ENCODE results near the gene COL9A2.

The COL9A2 gene

GRCh38 chr1:40313329-40313957 lies 3.6 kb downstream of the COL9A2 start:
- ATAC-seq: no peak
- TF ChIP-seq BACH2 (CRISPR knock-in tag; IDR thresholded peaks at IDR 0.05; ENCODE audit: borderline replicate concordance) (no peak), ZC3H10 (CRISPR knock-in tag; IDR thresholded peaks at IDR 0.05) (no peak), OSR1 (CRISPR knock-in tag; IDR thresholded peaks at IDR 0.05) (no peak), RARB (CRISPR knock-in tag; IDR thresholded peaks at IDR 0.05) (no peak), ZFP3 (CRISPR knock-in tag; IDR thresholded peaks at IDR 0.05) (no peak), ISL1 (CRISPR knock-in tag; IDR thresholded peaks at IDR 0.05) (no peak), TSHZ2 (CRISPR knock-in tag; IDR thresholded peaks at IDR 0.05) (no peak), CREB5 (CRISPR knock-in tag; IDR thresholded peaks at IDR 0.05; ENCODE audit: low read depth) (no peak), ZNF70 (CRISPR knock-in tag; IDR thresholded peaks at IDR 0.05) (no peak), ZNF565 (CRISPR knock-in tag; conservative IDR thresholded peaks at IDR 0.05; ENCODE audit: low read depth) (no peak)

- ATAC-seq: no peak
- TF ChIP-seq ZC3H10 (CRISPR knock-in tag; IDR thresholded peaks at IDR 0.05) (no peak), PATZ1 (CRISPR knock-in tag; IDR thresholded peaks at IDR 0.05; ENCODE audit: borderline replicate concordance) (no peak), RARB (CRISPR knock-in tag; IDR thresholded peaks at IDR 0.05) (no peak), CSDC2 (CRISPR knock-in tag; IDR thresholded peaks at IDR 0.05) (no peak), TSHZ2 (CRISPR knock-in tag; IDR thresholded peaks at IDR 0.05) (no peak), ZFP3 (CRISPR knock-in tag; IDR thresholded peaks at IDR 0.05) (no peak), SNAI2 (CRISPR knock-in tag; IDR thresholded peaks at IDR 0.05) (no peak), ZFP30 (CRISPR knock-in tag; IDR thresholded peaks at IDR 0.05) (no peak), BACH2 (CRISPR knock-in tag; IDR thresholded peaks at IDR 0.05; ENCODE audit: borderline replicate concordance) (no peak), CSRNP3 (CRISPR knock-in tag; IDR thresholded peaks at IDR 0.05) (no peak), TOX (CRISPR knock-in tag; IDR thresholded peaks at IDR 0.05; ENCODE audit: borderline replicate concordance) (no peak), ESRRG (CRISPR knock-in tag; IDR thresholded peaks at IDR 0.05) (no peak)
Observed at GRCh38 chr1:40312238-40313205, 4.6 kb downstream of the COL9A2 start.

GRCh38 chr1:40311692-40312091 lies 5.4 kb downstream of the COL9A2 start:
- ATAC-seq: no peak
- TF ChIP-seq PATZ1 (CRISPR knock-in tag; IDR thresholded peaks at IDR 0.05; ENCODE audit: borderline replicate concordance): no peak
- no peak for TF ChIP-seq ZFP30 (CRISPR knock-in tag; IDR thresholded peaks at IDR 0.05)
- no peak for TF ChIP-seq TSHZ2 (CRISPR knock-in tag; IDR thresholded peaks at IDR 0.05)
- no peak for TF ChIP-seq SNAI2 (CRISPR knock-in tag; IDR thresholded peaks at IDR 0.05)
- no peak for TF ChIP-seq CSDC2 (CRISPR knock-in tag; IDR thresholded peaks at IDR 0.05)
- no peak for TF ChIP-seq ARNTL (CRISPR knock-in tag; IDR thresholded peaks at IDR 0.05; ENCODE audit: borderline replicate concordance, low read depth)

Measured in SK-N-SH treated with all-trans-retinoic acid at 6 μM for 48 hours (cell line).